ENCODE results near the gene PDGFRB. TPM values are rescaled to one million over a fixed set of nuclear protein-coding genes. Genes with fewer than 3 reads are reported as not detected.

Gene PDGFRB
- total RNA-seq, 2 experiments from 2014 or later = 0.23 to 3.0 TPM

DNA sequence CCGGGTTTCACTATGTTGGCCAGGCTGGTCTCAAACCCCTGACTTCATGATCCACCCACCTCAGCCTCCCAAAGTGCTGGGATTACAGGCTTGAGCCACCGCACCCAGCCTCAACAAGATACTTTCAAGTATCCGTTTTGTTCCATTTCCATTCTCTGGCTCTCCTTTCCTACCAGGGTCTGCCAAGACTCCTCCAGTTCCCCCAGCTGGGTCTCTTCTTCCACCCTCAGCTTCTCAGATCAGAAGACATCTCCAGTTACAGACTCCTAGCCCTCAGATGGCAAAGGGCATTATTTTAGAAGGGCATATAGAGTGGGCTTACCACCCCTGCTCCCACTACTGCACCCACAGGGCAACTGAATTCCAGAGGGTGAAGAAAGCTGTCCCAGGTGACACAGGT, 1.5 kb upstream of the PDGFRB start:
- ChIA-PET POLR2A (no interaction called here), CTCF (ENCODE audit: unreplicated experiment) (no interaction called here)
- no TSS peak for BruUV-seq (replicated peaks)
- H3K36me3 ChIP-seq (ENCODE audit: insufficient read depth, low read length) = no peaks in the 10 kb centered on the region
- no peak overlapping the region for H3K4me2 ChIP-seq (ENCODE audit: low read length)
- no peaks in the 10 kb centered on the region for H3K79me2 ChIP-seq (ENCODE audit: insufficient read depth, low read depth, low read length)
- H2AFZ ChIP-seq (ENCODE audit: low read length) = no peak overlapping the region
- no peaks in the 10 kb centered on the region for H4K20me1 ChIP-seq (ENCODE audit: insufficient read depth, low read length)
- no peaks in the 10 kb centered on the region for H3K9me3 ChIP-seq (ENCODE audit: low read length)
- intact Hi-C loops (cut with micrococcal nuclease; ENCODE audit: unreplicated experiment) = no loop called here
- H3K4me1 ChIP-seq (ENCODE audit: insufficient read depth, low read length, poor library complexity, severe bottlenecking) = peaks cover 18% of the 10 kb centered on the region
- no peak for TF ChIP-seq EZH2phosphoT487 (IDR thresholded peaks at IDR 0.05; ENCODE audit: borderline replicate concordance, low read depth, low read length)
- TF ChIP-seq, protein P1, sequence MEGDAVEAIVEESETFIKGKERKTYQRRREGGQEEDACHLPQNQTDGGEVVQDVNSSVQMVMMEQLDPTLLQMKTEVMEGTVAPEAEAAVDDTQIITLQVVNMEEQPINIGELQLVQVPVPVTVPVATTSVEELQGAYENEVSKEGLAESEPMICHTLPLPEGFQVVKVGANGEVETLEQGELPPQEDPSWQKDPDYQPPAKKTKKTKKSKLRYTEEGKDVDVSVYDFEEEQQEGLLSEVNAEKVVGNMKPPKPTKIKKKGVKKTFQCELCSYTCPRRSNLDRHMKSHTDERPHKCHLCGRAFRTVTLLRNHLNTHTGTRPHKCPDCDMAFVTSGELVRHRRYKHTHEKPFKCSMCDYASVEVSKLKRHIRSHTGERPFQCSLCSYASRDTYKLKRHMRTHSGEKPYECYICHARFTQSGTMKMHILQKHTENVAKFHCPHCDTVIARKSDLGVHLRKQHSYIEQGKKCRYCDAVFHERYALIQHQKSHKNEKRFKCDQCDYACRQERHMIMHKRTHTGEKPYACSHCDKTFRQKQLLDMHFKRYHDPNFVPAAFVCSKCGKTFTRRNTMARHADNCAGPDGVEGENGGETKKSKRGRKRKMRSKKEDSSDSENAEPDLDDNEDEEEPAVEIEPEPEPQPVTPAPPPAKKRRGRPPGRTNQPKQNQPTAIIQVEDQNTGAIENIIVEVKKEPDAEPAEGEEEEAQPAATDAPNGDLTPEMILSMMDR (conservative IDR thresholded peaks at IDR 0.05; ENCODE audit: low read length) = no peak
- no peak overlapping the region for H3K27ac ChIP-seq (ENCODE audit: low read depth, low read length, poor library complexity, severe bottlenecking)
- no peak for DNase-seq (ENCODE audit: low spot score)
- H3K4me3 ChIP-seq (ENCODE audit: low read depth, low read length, poor library complexity, severe bottlenecking) = no peak overlapping the region
- H3K9me2 ChIP-seq (ENCODE audit: insufficient read depth, low read length) = no peaks in the 10 kb centered on the region

DNA sequence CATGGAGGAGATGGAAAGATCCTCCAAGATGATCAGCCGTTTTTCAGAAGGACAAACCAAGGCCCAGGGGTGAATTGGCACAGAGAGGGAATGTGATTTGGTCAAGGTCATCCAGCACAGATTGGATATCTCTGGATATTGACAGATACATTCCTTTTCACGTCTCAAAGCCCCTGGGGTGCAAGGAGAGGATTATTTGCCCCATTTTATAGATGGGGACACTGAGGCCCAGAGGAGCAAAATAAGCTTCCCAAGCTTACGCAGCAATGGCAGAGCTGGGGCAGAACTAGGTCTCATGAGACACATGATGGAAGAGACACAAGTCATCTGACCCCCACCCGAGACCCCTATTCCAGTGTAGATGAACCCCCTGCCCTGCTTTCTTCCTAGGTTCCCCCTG, 895 bp upstream of the PDGFRB start:
- no TSS peak for BruUV-seq (replicated peaks)
- Histone ChIP-seq H3K9me2 (ENCODE audit: insufficient read depth, low read length) (no peaks in the 10 kb centered on the region), H3K27ac (ENCODE audit: low read depth, low read length, poor library complexity, severe bottlenecking) (no peak overlapping the region), H3K4me1 (ENCODE audit: insufficient read depth, low read length, poor library complexity, severe bottlenecking) (peaks cover 18% of the 10 kb centered on the region), H3K79me2 (ENCODE audit: insufficient read depth, low read depth, low read length) (no peaks in the 10 kb centered on the region), H3K4me2 (ENCODE audit: low read length) (no peak overlapping the region), H3K4me3 (ENCODE audit: low read depth, low read length, poor library complexity, severe bottlenecking) (no peak overlapping the region), H2AFZ (ENCODE audit: low read length) (no peak overlapping the region), H4K20me1 (ENCODE audit: insufficient read depth, low read length) (no peaks in the 10 kb centered on the region), H3K36me3 (ENCODE audit: insufficient read depth, low read length) (no peaks in the 10 kb centered on the region), H3K9me3 (ENCODE audit: low read length) (no peaks in the 10 kb centered on the region)
- no peak for DNase-seq (ENCODE audit: low spot score)
- ChIA-PET POLR2A (no interaction called here), CTCF (ENCODE audit: unreplicated experiment) (no interaction called here)
- intact Hi-C loops (cut with micrococcal nuclease; ENCODE audit: unreplicated experiment) = no loop called here
- no peak for TF ChIP-seq EZH2phosphoT487 (IDR thresholded peaks at IDR 0.05; ENCODE audit: borderline replicate concordance, low read depth, low read length)
- TF ChIP-seq, protein P1 (conservative IDR thresholded peaks at IDR 0.05; ENCODE audit: low read length) = no peak

DNA sequence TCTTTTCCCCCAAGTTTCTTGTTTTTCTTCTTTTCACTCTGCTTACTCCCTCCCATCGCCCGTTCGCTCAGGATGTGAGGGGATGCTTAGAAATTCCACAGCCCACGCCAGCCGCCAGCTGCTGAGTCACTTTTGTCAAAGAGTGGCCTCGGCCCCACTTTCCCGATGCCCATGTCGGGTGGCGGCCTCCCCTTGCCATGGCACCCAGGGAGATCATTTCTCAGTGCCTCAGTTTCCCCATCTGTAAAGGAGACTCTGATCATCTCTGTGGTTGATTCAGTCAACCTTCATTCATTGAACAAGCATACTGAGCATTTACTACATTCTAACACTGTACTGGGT, 353 bp upstream of the PDGFRB start:
- CTCF ChIA-PET (ENCODE audit: unreplicated experiment) = no interaction called here
- H3K27ac ChIP-seq (ENCODE audit: low read depth, low read length, poor library complexity, severe bottlenecking) = no peak overlapping the region
- BruUV-seq (replicated peaks) = no TSS peak
- TF ChIP-seq, protein P1 (conservative IDR thresholded peaks at IDR 0.05; ENCODE audit: low read length) = no peak
- TF ChIP-seq EZH2phosphoT487 (IDR thresholded peaks at IDR 0.05; ENCODE audit: borderline replicate concordance, low read depth, low read length) = no peak
- H3K79me2 ChIP-seq (ENCODE audit: insufficient read depth, low read depth, low read length) = no peaks in the 10 kb centered on the region
- peak overlapping the region; percentile 23; the same call in 1 of the 2 replicates for H3K4me2 ChIP-seq (ENCODE audit: low read length)
- POLR2A ChIA-PET = interaction anchor here (0.6 kb wide), 2 partner anchors 195 to 1220 kb away, joined by 3 to 4 read pairs; no protein-coding TSS in a partner anchor
- no peaks in the 10 kb centered on the region for H4K20me1 ChIP-seq (ENCODE audit: insufficient read depth, low read length)
- H3K4me1 ChIP-seq (ENCODE audit: insufficient read depth, low read length, poor library complexity, severe bottlenecking) = peaks cover 18% of the 10 kb centered on the region
- no peak for DNase-seq (ENCODE audit: low spot score)
- no peaks in the 10 kb centered on the region for H3K9me3 ChIP-seq (ENCODE audit: low read length)
- intact Hi-C loops (cut with micrococcal nuclease; ENCODE audit: unreplicated experiment) = no loop called here
- no peak overlapping the region for H2AFZ ChIP-seq (ENCODE audit: low read length)
- no peaks in the 10 kb centered on the region for H3K9me2 ChIP-seq (ENCODE audit: insufficient read depth, low read length)
- no peaks in the 10 kb centered on the region for H3K36me3 ChIP-seq (ENCODE audit: insufficient read depth, low read length)
- peak overlapping the region; percentile 7 for H3K4me3 ChIP-seq (ENCODE audit: low read depth, low read length, poor library complexity, severe bottlenecking)
